ENCODE results near the gene KDM7A.
"Not testable (repeated sequence)": the region's sequence is repeated elsewhere in the genome, so short reads cannot be mapped to it uniquely, and the experiment has no call there.

KDM7A gene

DNA sequence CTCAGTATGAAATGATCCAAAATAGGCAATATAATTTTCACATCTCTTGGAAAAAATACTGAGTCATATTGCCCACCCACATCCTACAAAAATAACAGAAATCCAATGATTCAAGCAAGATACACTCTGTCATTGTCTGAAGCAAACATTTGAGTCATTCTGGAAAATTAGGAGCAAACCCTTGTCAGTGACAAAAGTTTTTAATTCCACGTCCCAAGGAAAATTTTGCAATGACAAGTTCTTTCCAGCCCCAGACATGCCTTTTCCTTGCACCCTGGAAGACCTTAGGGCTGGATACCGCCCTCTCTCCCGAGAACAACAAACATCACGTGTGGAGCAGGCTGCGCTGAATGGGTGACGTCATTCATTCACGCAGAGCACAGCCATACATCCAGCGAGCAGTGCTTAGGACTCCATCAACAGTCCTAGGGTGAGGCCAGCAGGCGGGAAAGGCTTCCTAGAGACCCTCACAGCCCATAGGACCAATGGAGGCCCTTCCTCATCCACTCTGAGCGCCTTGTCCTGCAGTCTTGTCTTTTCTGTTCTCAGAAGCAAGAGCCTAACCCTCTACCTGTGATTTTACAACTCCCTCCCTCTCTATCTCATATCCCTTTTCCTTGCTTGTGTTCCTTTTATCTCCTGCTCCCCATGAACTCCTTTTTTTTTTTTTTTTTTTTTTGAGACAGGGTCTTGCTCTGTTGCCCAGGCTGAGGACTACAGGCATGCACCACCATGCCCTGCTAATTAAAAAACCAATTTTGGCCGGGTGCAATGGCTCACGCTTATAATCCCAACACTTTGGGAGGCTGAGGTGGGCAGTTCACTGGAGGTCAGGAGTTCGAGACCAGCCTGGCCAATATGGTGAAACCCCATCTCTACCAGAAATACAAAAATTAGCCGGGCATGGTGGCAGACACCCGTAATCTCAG, 23.5 kb upstream of the KDM7A start:
- DNase-seq, result no peak

DNA sequence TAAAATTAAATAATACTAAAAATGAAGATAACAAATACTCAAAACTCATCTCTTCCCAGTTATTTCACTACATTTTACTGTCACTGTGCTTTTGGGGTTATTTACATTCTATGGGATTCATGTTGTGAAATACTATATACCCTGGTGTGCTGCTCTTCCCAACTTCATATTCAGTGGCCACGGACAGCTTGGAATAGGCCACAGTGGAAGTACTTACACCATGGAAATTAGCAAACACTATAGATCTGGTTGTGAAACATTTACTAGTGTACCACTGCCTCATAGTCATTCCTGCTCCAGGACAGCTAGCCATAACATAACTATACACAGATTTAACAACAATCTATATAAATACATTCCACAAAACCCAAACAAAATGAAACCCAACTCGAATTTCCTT, 21.2 kb upstream of the KDM7A start:
- no peak for DNase-seq

DNA sequence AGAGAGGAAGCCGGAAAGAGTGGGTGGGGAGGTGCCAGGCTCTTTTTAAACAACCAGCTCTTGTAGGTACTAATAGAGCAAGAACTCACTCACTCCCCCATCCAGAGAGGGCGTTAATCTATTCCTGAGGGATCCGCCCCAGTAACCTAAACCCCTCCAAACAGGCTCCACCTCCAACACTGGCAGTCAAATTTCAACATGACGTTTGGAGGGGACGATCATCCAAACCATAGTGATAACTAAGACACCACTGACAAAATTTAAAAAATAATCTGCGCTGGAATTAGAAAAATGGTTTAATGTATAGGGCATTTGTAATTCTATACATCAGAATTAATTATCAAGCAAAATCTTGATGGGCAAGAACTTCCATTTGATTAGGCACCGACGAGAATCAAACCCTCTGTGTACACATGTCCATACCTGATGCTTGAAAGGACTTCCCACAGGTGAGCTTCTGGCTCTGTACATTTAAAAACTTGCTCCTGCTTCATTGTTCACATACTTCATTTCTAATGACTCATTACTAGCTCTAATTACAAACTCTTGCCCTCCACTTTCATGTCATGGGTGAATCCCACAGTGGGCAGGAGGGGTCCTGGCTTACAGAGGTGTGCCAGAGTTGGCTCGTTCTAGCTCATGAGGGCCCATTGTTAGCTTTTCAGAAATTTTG, 20.6 kb upstream of the KDM7A start:
- no peak for DNase-seq

DNA sequence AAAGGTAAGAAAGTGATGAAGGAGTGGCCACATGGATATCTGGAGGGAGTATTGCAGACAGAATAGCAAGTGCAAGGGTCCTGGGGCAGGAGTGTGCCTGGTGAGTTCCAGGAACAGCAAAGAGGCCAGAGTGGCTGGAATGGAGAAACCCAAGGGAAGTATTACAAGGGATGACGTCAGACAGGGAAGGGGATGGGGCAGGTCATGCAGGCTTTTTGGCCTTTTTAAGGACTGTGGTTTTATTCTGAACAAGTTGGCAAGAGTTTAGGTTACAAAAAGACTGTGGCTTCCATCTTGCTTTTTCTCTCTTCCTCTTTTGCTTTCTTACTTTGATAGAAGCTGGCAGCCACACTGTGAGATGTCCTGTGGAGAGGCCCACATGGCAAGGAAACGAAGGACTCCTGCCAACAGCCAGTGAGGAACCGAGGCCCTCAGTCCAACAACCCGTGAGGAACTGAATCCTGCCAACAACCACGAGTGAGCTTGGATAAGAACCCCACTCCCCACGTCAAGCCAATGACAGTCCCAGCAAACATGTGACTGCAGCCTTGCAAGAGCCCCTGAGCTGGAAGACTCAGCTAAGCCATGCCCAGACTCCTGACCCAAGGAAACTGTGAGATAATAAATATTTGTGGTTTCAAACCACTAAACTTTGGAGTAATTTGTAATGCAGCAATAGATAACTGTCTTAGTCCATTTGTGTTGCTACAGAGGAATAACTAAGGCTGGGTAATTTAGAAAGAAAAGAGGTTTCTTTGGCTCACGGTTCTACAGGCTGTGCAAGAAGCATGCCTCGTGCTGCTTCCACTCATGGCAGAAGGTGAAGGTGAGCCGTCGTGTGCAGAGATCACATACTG, 19.8 kb upstream of the KDM7A start:
- DNase-seq, result no peak

DNA sequence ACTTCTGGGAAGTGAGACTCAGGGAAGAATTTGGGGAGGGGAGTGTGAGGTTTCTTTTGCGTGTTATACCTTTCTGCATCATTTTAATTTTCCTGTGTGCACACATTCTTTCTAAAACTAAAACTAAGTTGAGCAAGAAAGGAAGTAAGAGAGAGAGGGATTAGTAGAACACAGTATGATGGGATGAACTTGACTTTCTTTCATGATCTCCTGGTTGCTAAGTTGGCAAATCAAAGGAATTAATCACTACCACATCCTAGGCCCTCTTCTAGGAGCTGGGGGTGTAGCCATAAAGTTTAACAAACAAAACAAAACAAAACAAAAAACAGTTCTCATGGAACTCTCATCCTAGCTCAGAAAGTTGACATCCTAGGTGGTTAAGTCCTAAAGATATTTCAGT, 19.1 kb upstream of the KDM7A start:
- no peak for DNase-seq

DNA sequence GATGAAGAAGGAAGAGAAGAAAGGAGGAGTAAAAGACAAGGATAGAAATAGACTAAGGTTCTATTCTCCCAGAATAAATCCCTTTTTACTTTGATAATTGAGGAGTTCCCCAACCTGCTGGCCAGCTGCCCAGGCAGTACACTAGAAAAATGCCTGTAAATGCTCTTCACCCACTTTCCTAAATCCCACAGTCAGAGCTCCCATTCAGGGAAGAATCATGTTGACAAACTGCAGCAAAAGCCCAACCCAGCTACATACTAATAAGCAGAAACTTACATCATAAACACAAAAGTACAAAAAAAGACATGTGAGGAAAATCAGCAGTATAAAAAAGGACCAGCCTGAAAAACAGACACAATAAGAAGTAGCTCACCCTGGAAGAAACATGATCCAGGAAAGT, 15.8 kb upstream of the KDM7A start:
- no peak for DNase-seq

DNA sequence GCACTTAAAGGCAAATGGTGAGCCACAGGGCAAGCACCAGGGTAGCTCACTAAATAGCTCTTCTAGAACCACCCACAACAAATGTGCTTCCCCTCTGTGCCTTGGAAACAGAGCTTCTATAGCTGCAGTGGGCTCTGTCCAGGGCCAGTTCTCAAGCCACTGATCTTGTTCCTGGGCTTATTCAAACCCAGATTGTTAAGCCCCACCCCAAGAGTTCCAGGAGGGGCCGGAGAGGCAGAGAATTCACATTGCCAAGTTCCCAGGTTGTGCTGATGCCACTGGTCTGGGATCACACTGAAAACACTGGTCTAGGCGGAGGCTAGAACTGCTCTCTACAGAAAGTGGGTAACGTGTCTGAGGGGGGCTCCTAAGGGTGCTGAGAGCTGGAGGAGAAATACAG, 15.4 kb upstream of the KDM7A start:
- DNase-seq, result no peak

DNA sequence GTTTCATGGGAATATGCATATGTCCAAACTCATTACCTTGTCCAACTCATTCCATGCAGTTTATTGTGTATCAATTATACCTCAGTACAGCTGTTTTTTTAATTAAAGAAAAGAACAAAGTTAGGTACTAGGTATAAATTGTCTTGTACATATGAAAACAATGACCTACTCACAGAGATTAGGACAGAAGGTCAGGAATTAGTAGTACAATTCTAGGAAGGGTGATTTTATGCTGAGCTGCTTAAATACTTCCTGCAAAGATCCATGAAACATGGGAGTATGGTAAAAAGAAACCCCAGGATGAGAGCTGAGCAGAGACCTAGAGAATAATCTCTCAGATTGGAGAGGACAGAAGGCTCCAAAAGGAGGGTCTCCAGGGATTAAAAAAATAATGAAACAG, 13.8 kb upstream of the KDM7A start:
- DNase-seq, result no peak

DNA sequence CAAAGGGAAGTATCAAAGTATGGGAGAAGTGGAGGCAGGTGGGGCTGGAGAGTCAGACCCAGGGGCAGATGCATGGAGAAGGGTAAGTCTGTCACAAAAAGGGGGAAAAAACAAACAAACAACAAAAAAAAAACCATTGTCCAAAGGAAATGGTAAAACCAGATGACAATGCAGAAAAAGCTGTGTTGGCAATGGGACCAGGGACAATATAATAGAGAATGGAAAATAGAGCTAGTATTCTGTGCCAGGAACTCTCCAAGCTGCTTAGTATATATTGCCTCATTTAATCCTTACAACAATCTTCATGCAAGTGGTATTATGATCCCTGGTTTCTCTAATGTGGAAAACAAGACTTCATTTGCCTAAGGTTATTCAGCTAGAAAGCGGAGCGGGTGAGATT, 13.1 kb upstream of the KDM7A start:
- no peak for DNase-seq

DNA sequence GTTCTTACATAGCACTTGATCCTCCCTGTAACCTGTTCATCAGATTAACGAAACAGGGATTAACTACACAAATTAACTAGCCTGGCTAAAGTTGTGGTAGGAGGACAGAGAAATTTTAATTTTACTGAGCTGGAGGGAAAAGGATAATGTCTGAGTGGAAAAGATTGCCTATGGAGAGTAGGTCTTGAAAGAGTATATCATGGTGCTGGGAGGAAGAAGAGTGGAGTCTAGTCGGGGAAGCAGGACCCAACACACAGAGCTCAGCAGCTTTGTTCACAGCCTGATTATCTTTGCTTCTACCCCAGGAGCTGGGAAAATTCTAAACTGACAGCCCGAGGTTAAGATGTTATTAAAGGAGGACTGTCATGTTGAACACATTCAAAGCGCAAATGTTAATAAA, 6.1 kb upstream of the KDM7A start:
- no peak for DNase-seq

DNA sequence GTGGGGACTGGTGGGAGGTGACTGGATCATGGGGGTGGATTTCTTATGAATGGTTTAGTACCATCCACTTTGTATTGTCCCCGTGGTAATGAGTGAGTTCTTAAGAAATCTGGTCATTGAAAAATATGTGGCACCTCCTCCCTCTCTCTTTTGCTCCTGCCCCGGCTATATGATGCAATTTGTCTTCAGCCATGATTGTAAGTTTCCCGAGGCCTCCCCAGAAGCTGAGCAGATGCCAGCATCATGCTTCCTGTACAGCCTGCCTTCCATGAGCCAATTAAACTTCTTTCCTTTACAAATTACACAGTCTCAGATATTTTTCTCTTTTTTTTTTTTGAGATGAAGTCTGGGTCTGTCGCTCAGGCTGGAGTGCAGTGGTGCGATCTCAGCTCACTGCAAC, 2.6 kb upstream of the KDM7A start:
- no peak for DNase-seq

DNA sequence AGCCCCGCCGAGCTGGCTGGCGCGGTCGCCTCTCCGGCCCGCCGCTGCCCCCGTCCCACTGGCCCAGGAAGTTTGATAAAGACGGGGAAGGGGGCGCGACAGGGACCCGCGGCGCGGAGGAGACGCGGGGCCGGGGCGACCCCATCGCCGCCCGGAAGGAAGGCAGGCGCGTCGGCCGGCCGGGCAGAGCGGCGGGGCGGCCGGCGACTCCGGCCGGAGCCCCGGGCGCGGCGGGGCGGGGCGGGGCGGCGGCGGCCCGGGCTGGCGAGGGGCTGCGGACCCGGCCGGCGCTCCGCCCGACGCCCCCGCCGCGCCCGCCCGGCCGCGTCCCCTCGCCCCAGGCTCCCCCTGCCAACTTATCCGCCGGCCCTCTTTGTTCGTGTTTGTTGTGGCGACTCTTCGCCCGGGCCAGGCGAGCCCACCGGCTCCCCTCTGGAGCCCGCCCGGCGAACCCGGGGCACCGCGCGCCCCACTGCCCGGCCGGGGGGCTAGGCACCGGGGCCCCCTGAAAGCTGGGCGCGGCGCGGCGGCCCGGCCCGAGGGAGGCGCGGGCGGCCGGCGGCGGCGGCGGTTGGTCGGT, 571 bp downstream of the KDM7A start:
- DNase-seq, result no peak

DNA sequence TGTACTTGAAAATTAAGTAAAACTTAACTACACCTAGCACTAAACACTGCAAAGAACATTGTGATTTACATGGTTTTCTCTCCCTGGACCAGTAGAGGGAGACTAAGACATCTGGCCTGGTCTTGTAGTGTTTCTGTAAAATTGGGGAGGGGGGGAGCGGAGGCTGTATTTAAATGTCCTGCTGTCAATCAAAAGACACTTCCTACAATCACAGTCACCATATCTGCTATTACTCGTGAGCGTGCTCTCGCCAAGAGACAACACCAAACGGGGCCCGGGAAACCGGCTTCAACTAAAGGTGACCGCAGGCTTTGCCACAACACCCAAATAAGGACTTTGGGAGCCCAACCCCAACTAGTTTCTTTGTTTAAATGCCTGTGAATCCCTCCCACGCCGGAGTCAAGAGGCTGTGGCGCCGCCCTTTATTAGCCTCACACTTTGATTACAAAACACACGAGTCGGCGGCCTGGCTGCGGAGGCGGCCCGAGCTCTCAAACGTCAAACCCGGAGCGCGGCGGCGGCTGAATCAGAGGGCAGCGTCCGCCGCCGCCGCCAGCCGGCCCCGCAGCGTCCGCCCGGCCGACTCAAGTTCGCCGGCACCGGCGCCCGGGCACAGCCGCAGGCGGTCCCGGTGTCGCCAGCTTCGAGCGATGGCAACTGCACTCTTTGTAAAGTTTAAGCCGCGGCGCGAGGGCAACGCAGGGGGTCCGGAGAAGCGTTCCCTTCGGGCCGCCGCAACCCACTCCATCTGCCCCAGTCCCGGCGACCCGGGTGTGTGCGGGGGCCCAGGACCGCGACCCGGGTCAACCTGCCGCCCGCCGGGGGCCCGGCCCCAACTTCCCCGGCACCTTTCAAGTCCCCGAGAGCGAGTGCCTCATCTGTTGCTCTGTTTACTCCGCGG, 1.3 kb downstream of the KDM7A start:
- DNase-seq, result peak; percentile 81 to 94

DNA sequence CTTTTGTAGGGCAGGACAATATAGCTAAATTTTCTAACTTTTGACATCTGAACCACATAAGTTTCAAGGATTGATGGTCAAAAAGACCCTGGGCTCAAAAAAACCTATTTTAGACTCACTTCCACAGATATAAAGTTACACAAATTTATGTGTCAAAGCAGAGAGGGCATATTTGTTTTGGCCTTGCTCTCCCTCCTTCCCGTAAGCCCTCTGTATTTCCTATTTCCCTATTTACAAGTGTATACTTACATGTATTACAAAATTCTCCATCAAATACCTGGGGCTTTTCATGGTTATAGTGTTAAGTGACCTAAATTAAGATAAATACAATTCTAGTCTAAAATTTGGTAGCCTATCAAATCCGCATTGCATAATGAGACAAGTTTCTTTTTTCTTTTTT, 2.6 kb downstream of the KDM7A start:
- no peak for DNase-seq

DNA sequence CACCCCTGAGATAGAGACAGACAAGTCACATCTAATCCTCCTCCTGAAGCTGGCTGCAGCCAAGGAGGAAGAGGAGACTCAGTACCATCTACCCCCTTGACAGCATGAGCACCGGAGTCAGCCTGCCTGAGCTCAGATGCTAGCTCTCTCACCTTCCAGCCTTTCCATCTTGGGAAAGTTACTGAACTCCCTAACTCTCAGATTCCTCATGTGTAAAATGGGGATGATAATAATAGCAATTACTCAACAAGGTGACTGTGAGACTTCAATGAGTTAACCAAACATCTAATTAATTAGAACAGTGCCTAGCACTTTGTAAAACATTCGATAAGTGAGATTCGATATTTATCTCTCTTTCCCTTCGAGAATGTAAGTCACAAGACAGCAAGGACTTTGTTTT, 6.4 kb downstream of the KDM7A start:
- DNase-seq, result no peak

DNA sequence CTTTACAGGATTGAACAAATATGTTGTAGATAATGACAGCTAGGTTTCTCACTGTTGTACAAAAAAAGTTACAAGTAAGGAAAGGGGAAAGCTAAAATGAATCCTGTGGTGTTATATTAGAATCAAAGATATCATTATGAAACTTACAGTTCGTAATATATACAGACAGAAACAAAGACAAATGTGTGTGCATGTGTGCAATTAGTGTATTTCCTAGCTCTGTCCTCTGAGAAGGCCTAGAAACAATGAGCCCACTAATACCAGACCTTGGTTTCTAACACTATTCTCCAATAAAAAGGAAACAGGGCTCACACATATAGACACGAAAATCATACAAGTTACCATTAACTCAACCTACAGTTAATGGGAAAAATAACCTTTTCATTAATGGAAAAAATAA, 8.0 kb downstream of the KDM7A start:
- no peak for DNase-seq

DNA sequence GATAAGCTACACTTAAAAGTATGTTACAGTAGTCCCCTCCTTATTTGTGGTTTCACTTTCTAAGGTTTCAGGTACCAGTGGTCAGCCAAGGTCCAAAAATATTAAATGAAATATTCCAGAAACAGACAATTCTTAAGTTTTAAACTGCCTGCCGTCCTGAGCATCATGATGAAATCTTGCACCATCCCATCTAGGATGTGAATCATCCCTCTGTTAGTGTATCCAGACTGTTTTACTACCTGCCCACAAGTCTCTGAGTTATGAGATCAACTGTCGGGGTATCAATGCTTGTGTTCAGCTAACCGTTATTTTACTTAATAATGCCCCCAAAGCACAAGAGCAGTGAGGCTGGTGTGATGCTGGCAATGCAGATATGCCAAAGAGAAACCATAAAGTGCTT, 11.4 kb downstream of the KDM7A start:
- DNase-seq, result no peak

DNA sequence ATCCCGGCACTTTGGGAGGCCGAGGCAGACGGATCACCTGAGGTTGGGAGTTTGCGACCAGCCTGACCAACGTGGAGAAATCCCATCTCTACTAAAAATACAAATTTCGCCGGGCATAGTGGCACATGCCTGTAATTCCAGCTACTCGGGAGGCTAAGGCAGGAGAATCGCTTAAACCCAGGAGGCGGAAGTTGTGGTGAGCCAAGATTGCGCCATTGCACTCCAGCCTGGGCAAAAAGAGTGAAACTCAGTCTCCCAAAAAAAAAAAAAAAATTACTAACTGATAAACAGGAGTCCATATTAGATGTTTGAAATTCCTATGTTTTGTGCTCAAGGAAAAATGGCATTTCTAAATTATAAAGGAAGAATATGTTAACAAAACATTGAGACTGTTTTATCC, 14.7 kb downstream of the KDM7A start:
- not testable (repeated sequence) for DNase-seq

DNA sequence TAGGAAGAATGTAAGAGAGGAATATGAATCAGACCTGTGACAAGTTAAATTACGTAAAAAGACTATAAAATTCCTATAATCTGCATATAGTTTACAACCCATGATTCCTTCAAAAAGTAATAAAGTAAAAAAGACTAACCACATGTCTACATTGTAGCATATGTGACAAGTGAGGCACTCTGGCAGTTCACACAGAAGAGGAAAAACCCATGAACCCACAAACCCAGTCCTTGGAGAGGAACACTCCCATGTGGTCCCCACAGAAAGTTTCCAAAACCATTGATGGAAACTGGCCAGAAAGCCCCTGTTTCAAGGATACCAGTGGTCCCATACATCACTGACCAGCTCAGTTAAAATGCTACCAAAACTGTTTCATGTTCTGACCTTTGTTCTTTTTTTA, 15.7 kb downstream of the KDM7A start:
- no peak for DNase-seq

DNA sequence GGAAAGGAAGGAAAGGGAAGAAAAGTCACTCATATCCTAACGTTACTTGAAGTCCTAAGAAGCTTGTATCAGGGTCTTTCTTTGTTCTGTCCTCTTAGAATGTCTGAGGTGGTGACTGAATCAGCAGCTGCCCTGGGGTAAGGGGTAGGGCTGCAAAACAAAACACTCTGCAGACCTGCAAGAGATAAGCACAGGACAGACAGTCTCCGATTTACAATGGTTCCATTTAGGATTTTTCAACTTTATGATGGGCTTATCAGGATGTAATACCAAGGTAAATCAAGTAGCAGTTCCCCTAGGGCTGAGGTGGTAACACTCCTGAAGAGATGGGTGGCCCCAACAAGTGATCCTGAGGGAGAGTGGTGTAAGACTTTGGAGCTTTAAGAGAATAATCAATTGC, 16.5 kb downstream of the KDM7A start:
- DNase-seq, result no peak

DNA sequence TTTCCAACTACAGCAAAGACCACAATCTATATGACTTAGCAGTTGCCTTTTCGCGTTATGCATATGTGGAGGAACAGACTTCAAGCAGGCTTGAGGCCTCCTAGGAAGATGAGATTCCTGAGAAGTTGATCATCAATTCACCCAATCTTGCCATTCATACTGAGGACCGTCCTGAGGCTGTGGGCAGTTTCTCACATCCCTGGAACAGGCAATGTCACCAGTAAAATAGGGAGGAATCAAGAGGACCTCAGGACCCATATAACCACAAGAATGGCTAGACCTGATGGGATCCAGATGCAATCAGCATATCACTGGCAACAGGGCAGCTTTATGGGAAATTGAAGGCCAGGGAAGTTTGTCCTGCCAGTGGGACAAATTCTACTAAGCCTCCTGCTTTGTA, 17.3 kb downstream of the KDM7A start:
- DNase-seq, result no peak

DNA sequence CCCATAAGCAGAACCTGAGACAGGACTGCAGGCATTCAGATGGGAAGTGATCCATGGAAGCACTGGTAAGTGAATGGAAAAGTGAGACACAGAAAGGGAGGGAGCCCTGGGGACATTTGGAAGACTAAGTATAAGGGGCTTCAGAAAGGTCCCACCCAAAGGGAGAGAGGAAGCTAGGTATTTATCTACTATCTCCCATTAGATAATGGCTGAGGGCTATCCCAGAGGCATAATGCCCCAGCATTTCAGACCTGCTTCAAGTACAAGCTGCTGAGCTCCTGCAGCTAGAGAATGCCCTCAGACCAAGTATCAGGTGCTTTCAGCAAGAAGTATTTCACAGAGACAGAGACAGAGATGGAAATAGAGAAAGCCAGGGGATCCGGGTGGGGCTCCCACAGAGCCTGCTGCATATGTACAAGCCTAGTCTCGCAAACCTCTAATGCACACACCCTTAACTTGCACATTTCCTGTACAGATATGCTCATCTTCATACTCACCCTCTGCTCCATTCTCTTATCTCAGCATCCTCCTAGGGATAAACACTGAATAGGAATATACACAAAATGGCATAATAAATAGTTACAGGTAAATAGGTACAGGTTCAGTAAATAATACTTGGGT, 20.2 kb downstream of the KDM7A start:
- no peak for DNase-seq

All from NCI-H187 (cell line).